ENCODE results near the gene MGAT5. TPM values are rescaled to one million over a fixed set of nuclear protein-coding genes. Genes with fewer than 3 reads are reported as not detected.

Gene MGAT5
- total and polyA plus RNA-seq, 2 donors = 8.8 to 36.8 TPM

DNA sequence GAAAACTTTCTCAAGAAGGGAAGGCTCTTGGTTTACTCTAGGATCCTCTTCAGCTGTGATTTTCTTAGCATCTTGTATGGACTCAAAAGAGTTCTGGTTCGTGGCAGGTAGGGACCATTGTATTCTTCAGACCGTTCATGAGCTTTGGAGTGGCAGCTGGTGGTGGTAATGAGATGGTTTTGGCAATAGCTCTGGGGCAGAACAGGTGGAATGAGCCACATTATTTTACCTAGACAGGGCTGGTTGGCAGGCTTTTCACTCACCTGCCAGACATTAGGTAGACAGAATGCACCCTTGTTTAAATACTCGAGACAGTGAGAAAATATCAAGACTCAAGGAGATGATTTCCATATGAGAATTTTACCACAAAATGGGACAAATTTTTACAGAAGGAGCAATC lies 26.2 kb upstream of the MGAT5 start:
- H3K4me1 ChIP-seq (ENCODE audit: control insufficient read depth in 2 of 2, insufficient read depth in 2 of 2, low read length in 2 of 2) = peaks cover 18 to 33% of the 10 kb centered on the region in 2 donors
- DNase-seq (ENCODE audit: low read depth in 6 of 9, low spot score in 9 of 9) = no peak
- 98% methylated on average over 3 of the region's 3 CpGs for WGBS

DNA sequence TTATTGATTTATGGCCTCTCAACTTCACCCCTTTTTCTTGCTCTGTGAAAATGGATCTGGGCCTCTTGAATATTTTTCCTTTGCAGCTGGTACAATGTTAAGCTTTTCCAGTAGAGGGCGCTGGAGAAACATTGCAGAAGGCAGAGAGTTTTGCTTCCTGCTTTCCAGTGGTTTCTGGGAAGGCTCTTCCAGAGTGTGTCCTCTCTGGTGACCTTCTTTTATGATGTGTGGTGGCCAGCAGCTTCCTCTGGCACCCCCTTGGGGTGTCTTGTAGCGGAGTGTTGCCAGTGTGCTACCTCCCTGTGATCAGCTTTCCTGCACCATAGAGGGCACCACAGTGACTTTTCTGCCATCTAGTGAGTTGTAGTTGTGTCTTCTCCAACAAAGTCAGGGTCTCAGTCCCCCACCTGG lies 25.4 kb upstream of the MGAT5 start:
- Histone ChIP-seq H3K27ac (ENCODE audit: low read depth in 1 of 2, low read length in 1 of 2) (no peak overlapping the region), H3K4me3 (ENCODE audit: low read length in 2 of 2) (no peak overlapping the region)

More for the DNA sequence above, 26.2 kb upstream of the MGAT5 start:
- H3K4me3 ChIP-seq (ENCODE audit: low read length in 2 of 2) = no peak overlapping the region
- H3K9me3 ChIP-seq (ENCODE audit: control insufficient read depth in 2 of 2, insufficient read depth in 1 of 2, low read length in 1 of 2) = peaks cover 0 to 9% of the 10 kb centered on the region in 2 donors
- H3K36me3 ChIP-seq (ENCODE audit: control insufficient read depth in 2 of 2, insufficient read depth in 2 of 2, low read length in 1 of 2) = no peaks in the 10 kb centered on the region
- no peak overlapping the region for H3K27ac ChIP-seq (ENCODE audit: low read depth in 1 of 2, low read length in 1 of 2)
- H3K27me3 ChIP-seq (ENCODE audit: control insufficient read depth in 2 of 2, insufficient read depth in 1 of 2, low read length in 1 of 2) = no peaks in the 10 kb centered on the region

DNA sequence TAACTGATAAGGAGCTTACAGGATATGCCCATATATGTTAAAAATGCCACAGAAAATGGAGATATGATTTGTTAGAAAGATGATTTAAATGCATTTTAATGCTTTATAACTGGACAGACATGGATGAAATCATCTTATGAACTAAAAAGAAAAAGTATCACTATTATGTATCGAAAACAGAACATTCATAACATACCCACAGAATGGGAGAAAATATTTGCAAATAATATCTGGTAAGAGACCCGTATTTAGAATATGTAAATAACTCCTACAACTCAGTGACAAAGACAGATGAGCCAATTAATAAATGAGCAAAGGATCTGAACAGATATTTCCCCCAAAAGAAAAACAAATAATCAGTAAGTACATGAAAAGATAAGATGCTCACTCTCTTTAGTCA lies 24.3 kb upstream of the MGAT5 start:
- 98% methylated on average over 2 of the region's 2 CpGs for WGBS
- peaks cover 34 to 42% of the 10 kb centered on the region in 2 donors for H3K4me1 ChIP-seq (ENCODE audit: control insufficient read depth in 2 of 2, insufficient read depth in 2 of 2, low read length in 2 of 2)

More for the DNA sequence above, 25.4 kb upstream of the MGAT5 start:
- whole genome bisulfite sequencing = 74% methylated on average over 2 of the region's 2 CpGs
- peak in 1 of 9 donors; percentile 37 for DNase-seq (ENCODE audit: low read depth in 6 of 9, low spot score in 9 of 9)
- H3K4me1 ChIP-seq (ENCODE audit: control insufficient read depth in 2 of 2, insufficient read depth in 2 of 2, low read length in 2 of 2) = peaks cover 24 to 33% of the 10 kb centered on the region in 2 donors
- peaks cover 0 to 9% of the 10 kb centered on the region in 2 donors for H3K9me3 ChIP-seq (ENCODE audit: control insufficient read depth in 2 of 2, insufficient read depth in 1 of 2, low read length in 1 of 2)
- no peaks in the 10 kb centered on the region for H3K36me3 ChIP-seq (ENCODE audit: control insufficient read depth in 2 of 2, insufficient read depth in 2 of 2, low read length in 1 of 2)
- H3K27me3 ChIP-seq (ENCODE audit: control insufficient read depth in 2 of 2, insufficient read depth in 1 of 2, low read length in 1 of 2) = no peaks in the 10 kb centered on the region

DNA sequence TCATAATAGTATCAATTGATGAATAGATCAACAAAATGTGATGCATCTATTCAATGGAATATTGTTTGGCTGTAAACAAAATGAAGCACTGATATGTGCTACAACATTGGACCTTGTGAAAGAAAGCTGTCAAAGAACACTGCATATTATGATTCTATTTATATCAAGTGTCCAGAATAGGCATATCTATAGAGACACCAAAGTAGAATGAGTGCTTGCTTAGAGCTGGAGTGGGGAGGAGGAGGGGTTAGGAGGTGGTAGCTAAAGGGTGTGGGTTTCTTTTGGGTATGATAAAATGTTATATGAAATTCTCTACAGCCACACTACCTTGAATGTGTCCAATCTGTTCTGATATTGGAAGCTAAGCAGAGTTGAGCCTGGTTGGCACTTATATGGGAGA lies 23.0 kb upstream of the MGAT5 start:
- H3K4me3 ChIP-seq (ENCODE audit: low read length in 2 of 2) = no peak overlapping the region
- peaks cover 44 to 47% of the 10 kb centered on the region in 2 donors for H3K4me1 ChIP-seq (ENCODE audit: control insufficient read depth in 2 of 2, insufficient read depth in 2 of 2, low read length in 2 of 2)
- no peak for DNase-seq (ENCODE audit: low read depth in 6 of 9, low spot score in 9 of 9)
- H3K27ac ChIP-seq (ENCODE audit: low read depth in 1 of 2, low read length in 1 of 2) = no peak overlapping the region
- no peaks in the 10 kb centered on the region for H3K27me3 ChIP-seq (ENCODE audit: control insufficient read depth in 2 of 2, insufficient read depth in 1 of 2, low read length in 1 of 2)
- H3K36me3 ChIP-seq (ENCODE audit: control insufficient read depth in 2 of 2, insufficient read depth in 2 of 2, low read length in 1 of 2) = no peaks in the 10 kb centered on the region
- peaks cover 0 to 9% of the 10 kb centered on the region in 2 donors for H3K9me3 ChIP-seq (ENCODE audit: control insufficient read depth in 2 of 2, insufficient read depth in 1 of 2, low read length in 1 of 2)

More for the DNA sequence above, 24.3 kb upstream of the MGAT5 start:
- Histone ChIP-seq H3K27me3 (ENCODE audit: control insufficient read depth in 2 of 2, insufficient read depth in 1 of 2, low read length in 1 of 2) (no peaks in the 10 kb centered on the region), H3K4me3 (ENCODE audit: low read length in 2 of 2) (no peak overlapping the region), H3K36me3 (ENCODE audit: control insufficient read depth in 2 of 2, insufficient read depth in 2 of 2, low read length in 1 of 2) (no peaks in the 10 kb centered on the region), H3K9me3 (ENCODE audit: control insufficient read depth in 2 of 2, insufficient read depth in 1 of 2, low read length in 1 of 2) (peaks cover 0 to 9% of the 10 kb centered on the region in 2 donors), H3K27ac (ENCODE audit: low read depth in 1 of 2, low read length in 1 of 2) (no peak overlapping the region)
- no peak for DNase-seq (ENCODE audit: low read depth in 6 of 9, low spot score in 9 of 9)

DNA sequence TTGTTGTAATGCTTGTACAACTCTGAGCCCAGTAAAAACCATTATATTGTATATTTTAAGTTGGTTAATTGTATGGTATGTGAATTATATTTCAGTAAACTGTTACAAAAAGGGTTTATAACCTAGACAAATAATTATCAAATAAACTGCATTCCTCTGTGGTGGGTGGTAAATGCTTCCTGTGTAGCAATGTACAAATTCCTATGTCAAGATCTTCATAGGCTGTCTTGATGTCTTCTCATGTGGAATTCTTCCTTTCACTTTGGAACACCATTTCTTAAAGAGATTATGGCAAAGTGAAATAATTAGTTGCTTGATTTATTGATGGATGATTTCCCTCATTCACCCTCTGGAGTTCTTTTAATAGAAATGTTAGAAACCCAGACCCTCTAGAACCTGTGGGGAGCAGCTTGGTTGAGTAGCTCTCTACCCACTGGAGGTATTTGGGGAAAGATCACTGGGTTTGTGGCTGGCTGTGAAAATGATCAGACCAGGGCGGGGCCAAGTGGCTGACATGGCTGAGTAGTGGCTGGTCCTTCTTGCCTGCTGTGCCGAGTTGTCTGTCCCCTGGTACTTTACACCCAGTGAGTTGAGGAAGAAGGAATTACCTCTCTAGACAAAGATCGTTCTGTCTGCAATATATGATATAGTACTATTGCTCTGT lies 22.4 kb upstream of the MGAT5 start:
- Histone ChIP-seq H3K27ac (ENCODE audit: low read depth in 1 of 2, low read length in 1 of 2) (peak overlapping the region; percentile 53 to 93), H3K4me1 (ENCODE audit: control insufficient read depth in 2 of 2, insufficient read depth in 2 of 2, low read length in 2 of 2) (peaks cover 49 to 52% of the 10 kb centered on the region in 2 donors), H3K36me3 (ENCODE audit: control insufficient read depth in 2 of 2, insufficient read depth in 2 of 2, low read length in 1 of 2) (no peaks in the 10 kb centered on the region), H3K9me3 (ENCODE audit: control insufficient read depth in 2 of 2, insufficient read depth in 1 of 2, low read length in 1 of 2) (peaks cover 0 to 9% of the 10 kb centered on the region in 2 donors), H3K27me3 (ENCODE audit: control insufficient read depth in 2 of 2, insufficient read depth in 1 of 2, low read length in 1 of 2) (no peaks in the 10 kb centered on the region), H3K4me3 (ENCODE audit: low read length in 2 of 2) (no peak overlapping the region)
- 80% methylated on average over 3 of the region's 3 CpGs for WGBS
- DNase-seq (ENCODE audit: low read depth in 6 of 9, low spot score in 9 of 9) = no peak

DNA sequence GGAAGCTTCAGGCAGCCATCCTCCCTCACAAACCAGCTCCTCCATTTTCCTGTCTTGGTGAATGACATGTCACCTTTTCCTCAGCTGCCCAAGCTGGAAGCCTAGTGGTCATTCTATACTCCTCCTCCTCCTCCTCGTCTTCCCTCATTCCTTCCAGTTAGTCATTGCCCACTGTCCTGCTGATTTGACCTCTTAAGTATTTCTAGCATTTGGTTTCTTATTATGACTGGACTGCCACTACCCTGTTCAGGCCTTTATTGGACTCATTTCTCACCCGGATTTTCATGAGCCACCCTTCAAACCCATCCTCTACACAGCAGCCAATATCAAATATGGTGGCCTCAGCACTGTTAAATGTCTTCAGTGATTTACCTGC lies 21.9 kb upstream of the MGAT5 start:
- H3K27me3 ChIP-seq (ENCODE audit: control insufficient read depth in 2 of 2, insufficient read depth in 1 of 2, low read length in 1 of 2) = no peaks in the 10 kb centered on the region
- H3K27ac ChIP-seq (ENCODE audit: low read depth in 1 of 2, low read length in 1 of 2) = peak overlapping the region; percentile 9 to 93
- H3K4me1 ChIP-seq (ENCODE audit: control insufficient read depth in 2 of 2, insufficient read depth in 2 of 2, low read length in 2 of 2) = peaks cover 47 to 52% of the 10 kb centered on the region in 2 donors
- DNase-seq (ENCODE audit: low read depth in 6 of 9, low spot score in 9 of 9) = no peak
- no peak overlapping the region for H3K4me3 ChIP-seq (ENCODE audit: low read length in 2 of 2)
- H3K9me3 ChIP-seq (ENCODE audit: control insufficient read depth in 2 of 2, insufficient read depth in 1 of 2, low read length in 1 of 2) = peaks cover 0 to 9% of the 10 kb centered on the region in 2 donors
- H3K36me3 ChIP-seq (ENCODE audit: control insufficient read depth in 2 of 2, insufficient read depth in 2 of 2, low read length in 1 of 2) = no peaks in the 10 kb centered on the region
- WGBS = 93% methylated on average over 2 of the region's 2 CpGs

DNA sequence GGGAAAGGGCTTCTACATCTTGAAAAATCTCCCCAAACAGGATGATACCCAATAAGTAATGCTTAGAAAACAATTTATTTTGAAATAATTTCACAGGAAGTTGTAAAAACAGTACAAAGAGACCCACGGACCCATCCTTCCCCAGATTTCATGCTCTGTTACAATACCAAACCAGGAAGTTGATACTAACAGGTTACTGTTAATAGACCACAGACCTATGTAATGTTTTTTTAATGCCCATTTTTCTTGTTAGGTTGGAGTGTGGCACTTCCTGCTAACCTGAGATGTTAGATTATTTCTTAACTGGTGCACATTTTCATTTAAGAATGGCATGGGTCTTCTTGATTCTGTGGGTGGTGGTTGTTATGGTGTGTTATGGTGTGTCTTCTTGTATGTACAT lies 21.4 kb upstream of the MGAT5 start:
- DNase-seq (ENCODE audit: low read depth in 6 of 9, low spot score in 9 of 9) = peak in 1 of 9 donors; percentile 57
- H3K9me3 ChIP-seq (ENCODE audit: control insufficient read depth in 2 of 2, insufficient read depth in 1 of 2, low read length in 1 of 2) = peaks cover 0 to 9% of the 10 kb centered on the region in 2 donors
- H3K27ac ChIP-seq (ENCODE audit: low read depth in 1 of 2, low read length in 1 of 2) = peak overlapping the region; percentile 50 to 93
- WGBS = 2% methylated on average over 1 of the region's 1 CpG
- no peaks in the 10 kb centered on the region for H3K36me3 ChIP-seq (ENCODE audit: control insufficient read depth in 2 of 2, insufficient read depth in 2 of 2, low read length in 1 of 2)
- no peak overlapping the region for H3K4me3 ChIP-seq (ENCODE audit: low read length in 2 of 2)
- H3K27me3 ChIP-seq (ENCODE audit: control insufficient read depth in 2 of 2, insufficient read depth in 1 of 2, low read length in 1 of 2) = no peaks in the 10 kb centered on the region
- H3K4me1 ChIP-seq (ENCODE audit: control insufficient read depth in 2 of 2, insufficient read depth in 2 of 2, low read length in 2 of 2) = peaks cover 45 to 52% of the 10 kb centered on the region in 2 donors

DNA sequence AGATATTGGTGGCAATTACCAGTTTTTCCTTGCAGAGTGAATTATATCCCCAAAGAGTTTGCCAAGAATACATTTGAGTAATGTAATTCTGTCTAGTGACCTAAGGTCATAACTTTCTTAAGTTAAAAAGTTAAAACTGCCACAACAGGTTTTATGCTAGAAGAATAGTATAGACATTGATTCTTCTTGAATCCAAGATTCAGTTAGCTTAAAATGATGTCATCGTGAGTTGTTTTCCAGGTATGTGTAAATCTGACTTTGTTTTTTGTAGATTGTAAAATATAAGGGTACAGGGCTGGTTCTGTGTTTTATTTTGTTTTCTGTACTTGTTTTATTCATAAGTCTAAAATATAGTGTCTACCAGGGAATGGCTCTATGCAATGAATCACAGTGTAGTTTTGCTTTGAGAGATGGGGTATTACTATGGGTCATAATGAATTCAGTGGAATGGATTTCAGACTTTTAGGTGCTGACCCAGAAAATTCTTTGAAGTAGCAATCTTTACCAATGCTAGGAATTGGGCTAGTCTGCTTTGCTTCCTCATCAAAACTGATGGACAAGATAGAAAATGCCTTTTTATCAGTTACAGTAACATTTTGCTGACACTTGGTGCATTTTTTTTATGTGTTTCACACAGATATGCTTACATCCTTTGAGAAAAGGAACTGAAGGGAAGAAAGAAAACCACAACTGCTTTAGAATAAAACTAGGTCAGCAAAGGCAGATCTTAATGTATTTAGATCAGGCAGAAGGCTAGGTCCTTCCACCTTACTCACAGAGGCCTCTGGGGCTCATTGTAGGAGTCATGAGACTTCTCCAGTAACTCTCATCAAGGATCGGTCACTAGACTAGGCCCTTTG lies 20.8 kb upstream of the MGAT5 start:
- peaks cover 45 to 52% of the 10 kb centered on the region in 2 donors for H3K4me1 ChIP-seq (ENCODE audit: control insufficient read depth in 2 of 2, insufficient read depth in 2 of 2, low read length in 2 of 2)
- H3K27me3 ChIP-seq (ENCODE audit: control insufficient read depth in 2 of 2, insufficient read depth in 1 of 2, low read length in 1 of 2) = no peaks in the 10 kb centered on the region
- H3K4me3 ChIP-seq (ENCODE audit: low read length in 2 of 2) = peak overlapping the region in 1 of 2 donors; percentile 23
- H3K36me3 ChIP-seq (ENCODE audit: control insufficient read depth in 2 of 2, insufficient read depth in 2 of 2, low read length in 1 of 2) = no peaks in the 10 kb centered on the region
- H3K27ac ChIP-seq (ENCODE audit: low read depth in 1 of 2, low read length in 1 of 2) = peak overlapping the region; percentile 86 to 93
- peaks cover 0 to 9% of the 10 kb centered on the region in 2 donors for H3K9me3 ChIP-seq (ENCODE audit: control insufficient read depth in 2 of 2, insufficient read depth in 1 of 2, low read length in 1 of 2)
- DNase-seq (ENCODE audit: low read depth in 6 of 9, low spot score in 9 of 9) = peak in 8 of 9 donors; percentile 47 to 91 (median 70)
- 57% methylated on average over 2 of the region's 2 CpGs for WGBS

DNA sequence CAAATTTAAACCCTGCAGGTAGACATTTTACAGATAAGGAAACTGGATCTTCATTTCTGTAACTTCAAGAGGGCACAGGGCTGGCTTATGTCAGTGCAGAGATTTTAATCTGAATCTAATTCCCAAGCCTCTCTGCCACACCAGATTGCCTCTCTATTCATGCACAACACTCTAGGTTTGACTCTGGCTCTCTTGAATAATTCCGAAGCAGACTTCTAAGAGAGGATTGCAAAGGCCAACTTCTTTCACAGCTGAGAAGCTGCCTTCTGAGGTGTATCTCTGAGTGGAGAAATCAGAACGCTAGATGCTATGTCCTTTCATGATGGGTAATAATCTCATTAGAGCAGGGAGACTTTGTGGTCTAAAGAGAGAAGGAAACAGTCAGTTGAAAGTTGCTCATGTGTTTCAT lies 20.1 kb upstream of the MGAT5 start:
- peak overlapping the region; percentile 86 to 93 for H3K27ac ChIP-seq (ENCODE audit: low read depth in 1 of 2, low read length in 1 of 2)
- peaks cover 45 to 52% of the 10 kb centered on the region in 2 donors for H3K4me1 ChIP-seq (ENCODE audit: control insufficient read depth in 2 of 2, insufficient read depth in 2 of 2, low read length in 2 of 2)
- 36% methylated on average over 2 of the region's 2 CpGs for WGBS
- DNase-seq (ENCODE audit: low read depth in 6 of 9, low spot score in 9 of 9) = no peak
- H3K4me3 ChIP-seq (ENCODE audit: low read length in 2 of 2) = peak overlapping the region in 1 of 2 donors; percentile 23
- H3K27me3 ChIP-seq (ENCODE audit: control insufficient read depth in 2 of 2, insufficient read depth in 1 of 2, low read length in 1 of 2) = no peaks in the 10 kb centered on the region
- H3K36me3 ChIP-seq (ENCODE audit: control insufficient read depth in 2 of 2, insufficient read depth in 2 of 2, low read length in 1 of 2) = no peaks in the 10 kb centered on the region
- H3K9me3 ChIP-seq (ENCODE audit: control insufficient read depth in 2 of 2, insufficient read depth in 1 of 2, low read length in 1 of 2) = peaks cover 0 to 5% of the 10 kb centered on the region in 2 donors
